Jurkat, Clone E6-1 (cell line): ENCODE measurements around the gene SLC44A3.

Experiments
- DNase-seq: peaks from one replicate; pipeline ENCODE4 v3.0.0-alpha.2; 2011; ENCODE audit warnings: low read depth, low spot score
- H3K4me3 ChIP-seq: 2 replicates; pipeline ENCODE4 v1.5.1; 2011; ENCODE audit warnings: mild to moderate bottlenecking, low read length, control low read depth, moderate library complexity

SLC44A3 gene

DNA sequence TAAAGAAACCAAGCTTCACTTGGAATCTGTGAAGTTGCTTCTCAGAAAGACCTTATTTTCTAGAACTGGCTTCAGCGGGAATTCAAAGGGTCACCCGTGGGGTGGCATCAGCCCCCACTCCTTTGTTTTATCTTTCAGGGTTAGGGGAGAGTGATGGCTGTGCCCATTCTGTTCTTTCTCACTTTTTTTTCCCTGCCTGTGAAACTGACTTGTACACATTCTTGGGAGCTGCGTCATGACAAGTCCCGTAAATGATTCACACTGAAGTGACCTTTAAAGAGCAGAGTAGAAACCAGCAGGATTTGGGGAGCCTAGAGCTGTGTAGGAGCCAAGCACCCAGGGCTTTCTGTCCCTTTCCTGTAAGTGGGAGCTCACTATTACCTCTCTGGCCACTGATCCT, 43.8 kb downstream of the SLC44A3 start:
- no peak for DNase-seq
- H3K4me3 ChIP-seq: no peak overlapping the region

DNA sequence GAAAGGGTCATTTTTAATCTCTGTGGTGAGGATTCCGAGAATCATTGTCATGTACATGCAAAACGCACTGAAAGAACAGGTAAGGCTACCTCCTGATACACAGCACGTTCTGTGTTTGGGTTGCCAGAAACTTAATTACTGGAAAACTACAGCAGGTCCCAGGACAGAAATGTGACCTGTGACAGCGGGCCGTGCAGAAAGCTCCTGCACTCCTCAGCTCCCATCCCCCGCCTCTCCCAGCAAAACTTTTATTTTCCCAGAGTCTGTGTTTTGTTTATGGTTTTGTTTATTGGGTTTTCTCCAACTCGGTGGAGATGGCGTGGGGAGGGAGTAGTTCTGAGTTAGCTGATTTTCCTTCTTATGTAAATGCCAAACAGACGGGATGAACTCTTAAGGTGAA, 44.7 kb downstream of the SLC44A3 start:
- DNase-seq: no peak
- no peak overlapping the region for H3K4me3 ChIP-seq

DNA sequence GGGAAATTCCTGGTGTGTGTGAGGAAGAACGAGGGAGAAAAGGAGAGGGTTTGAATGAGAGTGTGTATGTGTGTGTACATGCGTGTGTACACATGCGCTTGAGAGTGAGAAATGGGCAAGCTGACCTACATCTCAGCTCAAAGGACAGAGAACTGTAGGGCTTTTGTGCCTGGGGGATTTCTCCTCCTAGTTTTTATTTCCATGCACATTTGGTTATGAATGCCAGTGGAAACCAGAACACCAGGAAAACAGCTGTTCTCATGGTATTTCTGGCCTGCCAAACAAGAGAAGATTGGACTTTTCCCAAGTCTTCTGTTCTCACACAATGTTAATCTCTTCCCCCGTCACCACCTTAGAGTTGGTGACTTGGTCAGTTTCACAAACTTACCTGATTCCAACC, 45.2 kb downstream of the SLC44A3 start:
- DNase-seq: no peak
- no peak overlapping the region for H3K4me3 ChIP-seq

DNA sequence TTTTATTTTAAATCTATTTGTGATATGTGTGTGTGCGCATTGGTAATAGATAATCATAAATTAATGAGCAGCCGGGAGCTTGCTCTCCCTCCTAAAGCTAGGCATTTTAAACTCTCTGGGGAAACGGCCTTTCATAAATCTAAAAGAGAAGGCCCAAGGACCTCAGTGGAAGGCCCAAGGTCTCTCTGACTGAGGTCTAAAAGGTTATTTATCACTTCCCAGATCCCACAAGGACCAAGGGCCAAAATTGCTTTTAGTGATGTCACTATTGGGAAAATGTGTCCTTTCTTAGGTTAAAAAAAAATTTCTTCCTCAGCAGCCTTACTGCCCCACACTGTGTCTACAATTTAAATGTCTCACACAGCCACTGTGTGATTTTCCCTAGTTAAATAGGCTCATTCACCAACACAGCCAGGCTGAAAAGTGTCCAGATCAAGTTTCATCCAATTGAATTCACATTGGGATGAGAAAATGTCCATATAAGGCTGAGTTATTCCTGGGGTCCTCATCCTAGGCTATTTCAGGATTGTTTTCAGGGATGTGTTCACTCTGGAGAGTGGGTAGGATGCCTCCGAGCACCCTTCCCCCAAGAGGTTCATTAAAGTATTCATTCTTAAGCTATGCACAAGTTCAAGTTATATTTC, 46.1 kb downstream of the SLC44A3 start:
- no peak for DNase-seq
- H3K4me3 ChIP-seq: no peak overlapping the region

DNA sequence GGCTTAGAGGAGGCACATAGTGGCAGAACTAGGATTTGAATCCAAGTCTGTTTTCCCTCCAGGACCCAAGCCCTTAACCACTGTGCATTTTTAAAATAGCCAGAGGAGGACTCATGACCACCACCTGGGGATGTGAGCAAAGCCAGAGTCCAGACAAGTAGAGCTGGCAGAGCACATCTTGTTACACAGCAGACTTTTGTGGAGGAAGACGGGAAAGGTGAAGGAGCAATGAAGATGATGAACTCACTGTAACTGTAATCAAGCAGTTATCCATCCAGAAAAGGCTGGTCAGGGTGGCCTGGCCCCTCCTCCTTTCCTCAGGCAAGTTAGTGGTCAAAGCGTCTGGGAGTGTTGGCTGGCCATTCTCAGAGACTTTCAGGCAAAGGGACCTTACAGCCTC, 50.9 kb downstream of the SLC44A3 start:
- H3K4me3 ChIP-seq: no peak overlapping the region
- no peak for DNase-seq

DNA sequence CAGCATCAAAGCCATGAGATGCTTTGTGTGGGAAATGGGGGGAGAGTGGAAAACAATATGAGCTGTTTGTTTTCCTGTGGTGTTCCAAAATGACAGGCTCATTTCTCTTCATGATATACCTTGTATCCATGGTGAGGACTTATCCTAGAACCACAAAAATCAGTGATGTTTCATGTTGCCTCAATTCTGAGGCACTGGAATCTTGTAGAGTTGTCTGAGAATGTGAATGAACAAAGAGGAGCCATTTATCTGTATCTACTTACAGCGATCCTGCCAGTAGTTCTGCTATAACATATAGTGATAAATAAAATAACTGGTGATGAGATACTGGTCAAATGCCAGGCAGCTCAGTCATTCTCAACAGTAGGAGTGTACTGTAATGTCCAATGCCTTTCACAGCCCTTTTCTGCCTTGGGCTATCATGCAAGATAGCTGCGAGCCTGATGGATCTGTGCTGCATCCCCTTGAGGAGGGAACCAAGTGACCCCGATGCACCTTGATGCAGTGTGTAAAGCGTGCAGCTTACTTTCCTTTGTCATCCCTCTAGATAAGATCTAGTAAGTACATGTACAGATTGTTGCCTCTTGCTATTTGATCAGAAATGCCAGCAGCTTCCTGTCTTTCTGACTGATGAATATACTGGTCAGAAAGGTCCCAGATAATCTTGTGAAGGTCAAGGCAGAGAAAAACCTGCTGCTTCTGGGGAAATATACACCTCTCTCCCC, 52.8 kb downstream of the SLC44A3 start:
- H3K4me3 ChIP-seq: no peak overlapping the region
- no peak for DNase-seq

DNA sequence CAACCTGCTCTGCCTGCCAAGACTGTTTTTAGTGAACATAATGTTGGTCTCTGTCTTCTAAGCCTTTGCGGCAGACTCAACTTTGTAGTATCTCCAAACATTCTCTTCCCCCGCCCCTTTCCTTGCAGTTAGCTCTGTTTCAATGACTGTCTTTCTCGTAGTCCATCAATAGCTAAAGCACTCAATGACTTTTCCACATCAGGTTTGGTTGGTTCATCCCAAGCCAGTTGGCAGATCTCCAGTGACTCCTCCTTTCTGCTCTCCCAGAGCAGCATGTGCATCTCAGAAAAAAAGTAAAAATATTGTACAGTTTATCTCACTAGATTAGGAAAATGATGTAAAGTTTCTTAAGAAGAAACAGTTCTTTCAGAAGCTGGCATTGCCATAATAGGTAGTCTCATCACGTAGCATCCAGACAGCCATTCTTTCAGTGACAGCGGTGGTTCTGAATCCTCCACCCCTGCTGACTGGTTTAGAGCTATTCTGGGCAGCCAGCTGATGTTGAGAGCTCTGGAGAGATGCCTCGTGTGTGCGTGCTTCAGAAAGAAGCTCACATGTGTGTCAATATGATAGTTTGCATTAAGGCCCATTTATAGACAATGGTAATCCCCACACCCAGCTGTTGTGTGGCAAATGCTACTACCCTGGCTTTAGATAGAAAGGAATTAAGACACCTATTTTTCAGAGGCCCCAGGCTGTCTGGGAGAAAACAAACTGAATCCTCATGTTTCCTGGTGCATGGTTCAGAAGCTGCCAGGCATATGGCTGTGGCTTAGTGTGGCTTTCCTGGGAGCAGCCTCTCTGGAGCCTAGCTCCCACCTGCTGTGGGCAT, 53.6 kb downstream of the SLC44A3 start:
- DNase-seq: no peak
- no peak overlapping the region for H3K4me3 ChIP-seq

DNA sequence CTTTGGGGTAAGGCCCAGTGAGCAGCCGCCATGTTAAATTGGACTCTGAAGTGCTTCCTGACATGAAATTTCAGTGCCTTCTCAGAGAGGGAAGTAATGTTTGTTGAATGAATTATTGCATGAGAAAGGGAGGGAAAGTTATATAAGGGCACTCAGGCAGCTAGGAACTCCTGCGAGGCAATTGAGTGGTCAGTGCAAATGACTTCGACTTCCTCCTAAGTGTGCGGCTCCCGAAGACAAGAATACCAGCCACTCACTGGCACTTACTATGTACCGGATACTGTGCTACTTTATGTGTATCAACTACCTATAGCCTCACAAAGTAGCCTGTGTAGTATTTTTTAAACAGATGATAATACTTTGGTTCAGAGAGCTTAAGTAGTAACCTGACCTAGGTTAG, 54.3 kb downstream of the SLC44A3 start:
- no peak for DNase-seq

DNA sequence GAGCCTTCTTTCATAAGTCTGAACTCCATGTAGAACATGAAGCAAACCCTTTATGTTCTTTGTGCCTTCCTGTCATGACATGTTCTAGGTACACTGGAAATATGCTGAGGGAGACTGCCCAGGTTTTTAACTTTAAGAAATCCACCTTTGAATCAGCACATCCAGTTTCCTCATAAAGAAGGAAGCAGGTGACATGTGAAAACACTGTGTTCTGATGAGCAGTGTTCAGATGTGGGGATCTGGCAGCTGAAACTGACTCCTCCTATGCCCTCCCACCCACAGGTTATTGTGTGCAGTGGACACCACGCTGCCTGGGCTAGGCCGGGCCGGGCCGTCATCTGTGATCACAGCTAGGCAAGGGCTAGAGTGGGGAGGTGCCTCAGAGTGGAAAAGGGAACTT, 55.6 kb downstream of the SLC44A3 start:
- no peak for DNase-seq
- no peak overlapping the region for H3K4me3 ChIP-seq

More for the DNA sequence above, 54.3 kb downstream of the SLC44A3 start:
- no peak overlapping the region for H3K4me3 ChIP-seq

DNA sequence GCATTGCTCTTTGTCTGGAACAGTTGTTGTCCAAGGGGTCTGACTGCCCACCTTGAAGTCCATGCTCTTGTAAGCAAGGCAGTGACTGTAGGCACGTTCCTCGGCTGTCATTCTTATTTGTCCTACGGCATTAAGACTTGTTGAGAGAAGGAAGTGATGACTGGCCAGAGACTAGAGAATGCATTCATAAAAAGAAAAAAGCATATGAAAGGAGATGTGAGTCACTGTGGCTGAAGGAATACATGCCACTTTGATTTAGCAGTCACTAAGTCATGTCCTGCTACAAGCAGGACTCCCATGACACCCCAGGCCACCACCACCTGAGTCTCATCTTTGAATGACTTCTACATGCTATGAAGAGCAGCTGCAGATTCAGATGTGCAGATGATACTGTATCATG, 56.2 kb downstream of the SLC44A3 start:
- no peak for DNase-seq
- H3K4me3 ChIP-seq: no peak overlapping the region

DNA sequence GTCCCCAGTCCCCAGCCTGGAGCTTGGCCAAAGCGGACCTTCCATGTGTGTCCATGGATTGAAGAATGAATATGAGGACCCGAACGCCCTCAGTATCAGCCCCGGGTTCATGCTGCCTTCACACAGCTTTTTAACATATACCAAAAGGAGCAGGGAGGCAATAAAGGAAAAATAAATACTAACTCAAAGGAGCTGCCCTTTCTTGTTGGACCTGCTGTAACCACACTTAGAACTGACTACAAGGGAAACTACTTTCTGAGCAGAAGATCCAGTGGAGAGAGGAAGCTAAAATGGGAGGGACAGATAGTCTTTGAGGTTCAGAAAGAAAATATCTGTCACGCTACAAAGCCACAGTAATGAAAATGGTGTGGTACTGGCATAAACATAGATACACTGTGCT, 58.2 kb downstream of the SLC44A3 start:
- no peak overlapping the region for H3K4me3 ChIP-seq
- DNase-seq: no peak

DNA sequence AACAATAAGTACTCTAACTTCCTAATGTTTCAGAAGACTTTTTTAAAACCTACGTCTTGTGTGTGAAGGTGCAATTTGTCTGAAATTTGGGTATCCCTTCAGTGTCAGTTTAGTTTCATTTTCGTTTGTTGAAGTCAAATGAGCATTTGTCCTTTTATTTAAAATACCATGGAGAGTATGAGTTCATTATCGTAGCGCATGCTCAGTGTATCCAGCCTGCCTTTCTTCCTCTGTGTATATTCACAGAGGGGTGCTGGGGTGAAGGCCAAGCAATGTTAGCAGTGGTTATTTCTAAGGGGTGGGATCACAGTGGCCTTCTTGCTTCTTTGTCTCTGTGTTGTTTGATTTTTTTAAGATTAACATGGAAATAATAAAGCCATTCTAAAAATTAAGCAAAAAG, 63.5 kb downstream of the SLC44A3 start:
- no peak for DNase-seq
- no peak overlapping the region for H3K4me3 ChIP-seq

DNA sequence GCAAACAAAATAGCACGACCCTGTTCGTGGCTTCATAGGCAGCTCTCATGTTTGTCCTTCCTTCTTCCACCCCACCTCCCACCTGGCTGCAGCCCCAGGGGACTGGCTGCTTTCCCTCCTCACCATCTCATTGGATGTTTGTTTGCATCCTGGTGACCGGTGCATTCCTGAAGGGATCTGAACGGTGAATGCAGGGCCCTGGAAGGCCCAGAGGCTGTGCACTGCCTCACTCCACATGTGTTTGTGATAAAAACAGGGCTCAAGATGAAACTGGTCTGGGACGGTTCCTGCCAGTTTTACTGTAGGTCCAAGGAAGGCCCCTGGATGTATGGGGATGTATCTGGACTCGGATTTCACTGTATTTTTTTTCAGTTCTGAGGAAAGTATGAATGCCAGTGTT, 63.9 kb downstream of the SLC44A3 start:
- DNase-seq: no peak
- no peak overlapping the region for H3K4me3 ChIP-seq

DNA sequence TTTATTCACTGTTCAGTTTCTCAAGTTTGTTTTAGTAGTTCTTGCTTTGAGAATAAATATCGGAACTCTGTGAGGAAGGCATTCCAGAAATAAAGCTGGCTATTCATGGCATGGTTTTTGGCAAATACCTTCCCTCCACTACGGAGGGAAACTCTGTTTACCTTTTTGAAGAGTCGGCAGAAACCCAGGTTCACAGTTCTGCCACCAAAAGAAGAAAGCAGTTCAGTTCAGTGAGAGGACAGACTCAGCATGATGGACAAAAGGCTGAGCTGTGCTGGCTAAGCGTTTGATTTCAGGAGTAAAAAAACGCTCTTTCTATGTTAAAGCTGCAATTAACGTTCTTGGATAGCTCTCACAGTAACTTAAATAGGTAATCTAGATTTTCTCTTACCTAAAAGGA, 64.3 kb downstream of the SLC44A3 start:
- DNase-seq: no peak
- no peak overlapping the region for H3K4me3 ChIP-seq

DNA sequence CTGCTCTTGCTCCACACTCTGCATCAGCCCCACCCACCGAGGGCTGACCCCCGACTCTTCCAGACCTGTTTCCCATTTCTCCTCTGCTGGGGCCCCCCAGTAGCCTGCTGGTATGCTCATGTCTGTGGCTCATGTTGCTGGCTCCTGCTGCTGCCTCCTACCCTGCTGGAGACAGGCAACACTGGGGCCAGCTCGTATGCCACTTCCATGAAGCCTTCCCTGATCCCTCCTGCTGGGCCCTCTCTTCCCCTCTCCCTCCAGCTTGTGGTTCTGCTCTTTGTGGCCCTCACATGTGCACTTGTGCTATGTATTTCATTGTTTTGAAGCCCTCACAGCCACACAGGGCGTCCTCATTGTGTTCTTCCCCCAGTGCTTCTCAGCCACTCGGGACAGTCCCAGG, 66.2 kb downstream of the SLC44A3 start:
- DNase-seq: no peak
- H3K4me3 ChIP-seq: no peak overlapping the region

DNA sequence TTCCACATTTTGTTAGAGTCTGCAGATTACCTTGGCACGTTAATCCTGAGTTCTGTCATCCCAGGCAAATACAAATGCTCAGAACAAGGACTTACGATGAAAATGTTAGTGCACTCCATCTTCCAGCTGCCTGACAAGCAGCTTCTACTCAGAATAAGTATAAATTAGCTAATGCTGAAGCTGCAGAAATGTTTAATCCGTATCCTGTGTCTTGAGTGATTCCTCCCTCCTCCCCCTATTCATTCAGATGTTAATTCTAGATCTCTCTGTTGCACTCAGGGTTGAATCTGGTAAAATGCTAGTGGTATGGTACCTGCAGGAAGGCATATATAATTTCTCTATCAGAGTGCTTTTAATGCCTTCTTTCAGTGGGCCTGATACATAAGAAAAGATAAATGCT, 66.9 kb downstream of the SLC44A3 start:
- H3K4me3 ChIP-seq: no peak overlapping the region
- DNase-seq: no peak

DNA sequence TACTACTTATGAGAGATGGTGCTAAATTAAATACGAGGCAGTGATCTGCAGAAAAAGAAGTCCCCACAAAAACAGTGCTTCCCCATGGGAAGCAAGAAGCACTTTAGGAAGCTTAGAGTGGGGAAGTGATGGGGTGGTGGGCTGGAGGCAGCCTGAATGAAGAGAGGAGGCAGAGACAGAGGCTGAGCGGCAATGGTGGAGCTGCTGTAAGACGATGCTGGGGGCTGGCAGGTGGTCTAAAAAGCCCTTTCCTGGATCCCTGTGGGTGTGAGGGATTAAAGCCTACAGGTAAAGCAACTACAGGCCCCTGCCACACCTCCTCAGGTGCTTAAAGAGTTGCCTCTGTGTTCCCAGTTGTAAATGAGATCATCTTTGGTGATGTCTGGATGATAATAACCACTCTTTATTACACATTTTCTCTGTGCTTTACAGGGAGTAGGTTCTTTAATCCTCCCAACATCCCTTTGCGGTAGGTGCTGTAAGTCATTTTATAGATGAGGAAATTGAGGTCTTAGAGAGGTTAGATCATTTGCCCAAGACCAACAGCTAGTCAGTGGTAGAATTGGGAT, 67.5 kb downstream of the SLC44A3 start:
- DNase-seq: no peak
- H3K4me3 ChIP-seq: no peak overlapping the region

DNA sequence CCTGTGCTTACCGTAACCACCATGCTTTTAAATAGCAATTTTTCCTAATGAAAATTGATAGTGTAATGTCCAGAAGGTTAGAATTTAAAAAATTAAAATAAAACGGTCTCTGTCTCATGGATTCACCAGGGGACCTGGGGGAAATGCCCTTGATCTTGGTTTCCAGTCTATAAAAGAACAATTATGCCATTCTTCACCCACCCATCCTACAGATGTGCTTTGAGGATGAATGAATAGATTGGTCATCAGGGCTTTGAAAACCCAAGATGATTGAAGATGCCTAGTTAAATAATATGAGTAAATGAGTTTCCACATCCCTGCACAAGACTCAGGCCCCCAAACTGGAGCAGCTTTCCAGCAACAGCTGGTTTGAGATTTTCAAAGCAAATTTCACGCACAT, 68.0 kb downstream of the SLC44A3 start:
- DNase-seq: no peak
- H3K4me3 ChIP-seq: no peak overlapping the region

DNA sequence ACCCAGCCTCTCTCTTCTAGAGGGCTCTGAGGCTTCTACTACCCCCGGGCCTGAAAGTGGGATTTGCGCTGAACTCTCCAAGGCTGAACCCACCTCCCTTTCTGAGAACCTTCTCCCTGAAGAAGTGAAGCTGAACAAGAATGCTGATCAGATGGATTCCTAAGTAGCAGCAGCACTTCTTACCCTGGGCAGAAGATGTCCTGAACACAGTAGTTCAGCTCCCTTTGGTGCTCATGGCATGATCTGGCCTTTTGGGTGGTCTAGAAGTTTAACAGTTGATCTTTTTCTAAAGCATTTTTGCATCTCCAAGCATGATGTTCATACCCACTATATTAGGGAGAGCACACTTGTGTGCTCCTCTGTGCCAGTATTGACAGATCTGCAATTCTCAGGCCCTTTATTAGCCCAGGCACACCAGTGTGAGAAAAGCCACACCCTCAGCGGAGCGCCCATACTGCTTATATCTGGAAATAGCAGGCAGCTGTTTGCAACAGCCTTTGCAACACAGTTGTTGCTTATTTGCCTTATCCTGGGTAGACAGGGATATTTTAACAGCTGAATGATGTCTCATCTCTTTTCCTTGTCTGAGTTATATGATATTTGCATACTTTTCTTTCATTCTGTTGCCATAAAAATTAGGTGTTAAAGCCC, 72.6 kb downstream of the SLC44A3 start:
- DNase-seq: no peak
- no peak overlapping the region for H3K4me3 ChIP-seq

DNA sequence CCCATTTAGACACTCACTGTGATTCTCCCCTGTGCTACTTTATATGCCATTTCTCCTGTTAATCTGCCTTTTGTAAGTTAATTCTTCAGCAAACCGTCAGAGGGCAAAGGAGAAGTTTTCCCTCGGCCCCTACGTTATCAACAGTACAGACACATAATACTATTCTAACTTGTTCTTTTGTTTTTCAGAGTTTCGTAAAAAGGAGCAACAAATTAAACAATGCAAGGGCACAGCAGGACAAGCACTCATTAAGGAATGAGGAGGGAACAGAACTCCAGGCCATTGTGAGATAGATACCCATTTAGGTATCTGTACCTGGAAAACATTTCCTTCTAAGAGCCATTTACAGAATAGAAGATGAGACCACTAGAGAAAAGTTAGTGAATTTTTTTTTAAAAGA, 74.5 kb downstream of the SLC44A3 start:
- H3K4me3 ChIP-seq: no peak overlapping the region
- no peak for DNase-seq
